Hematopoietic multipotent progenitor cell (in vitro differentiated cells): Measurements from ENCODE around the gene RAB1B. TPM values are rescaled to one million over a fixed set of nuclear protein-coding genes. Genes with fewer than 3 reads are reported as not detected.
"Not testable (repeated sequence)": the region's sequence is repeated elsewhere in the genome, so short reads cannot be mapped to it uniquely, and the experiment has no call there.

Experiments
- DNase-seq, 3 donors: peaks; one replicate each; pipeline ENCODE4 v3.0.0-alpha.2; 2011 to 2015; ENCODE audit warnings: low read depth in 2 of 3, low spot score in 2 of 3
- total RNA-seq: library from RNA; depleted of rRNA; stranded (reverse); fragments of >200 nt; gene quantifications from one replicate; pipeline ENCODE4 v1.2.3, GENCODE V29; 2012

RAB1B gene
- total RNA-seq, 1 donor = 103 TPM

DNA sequence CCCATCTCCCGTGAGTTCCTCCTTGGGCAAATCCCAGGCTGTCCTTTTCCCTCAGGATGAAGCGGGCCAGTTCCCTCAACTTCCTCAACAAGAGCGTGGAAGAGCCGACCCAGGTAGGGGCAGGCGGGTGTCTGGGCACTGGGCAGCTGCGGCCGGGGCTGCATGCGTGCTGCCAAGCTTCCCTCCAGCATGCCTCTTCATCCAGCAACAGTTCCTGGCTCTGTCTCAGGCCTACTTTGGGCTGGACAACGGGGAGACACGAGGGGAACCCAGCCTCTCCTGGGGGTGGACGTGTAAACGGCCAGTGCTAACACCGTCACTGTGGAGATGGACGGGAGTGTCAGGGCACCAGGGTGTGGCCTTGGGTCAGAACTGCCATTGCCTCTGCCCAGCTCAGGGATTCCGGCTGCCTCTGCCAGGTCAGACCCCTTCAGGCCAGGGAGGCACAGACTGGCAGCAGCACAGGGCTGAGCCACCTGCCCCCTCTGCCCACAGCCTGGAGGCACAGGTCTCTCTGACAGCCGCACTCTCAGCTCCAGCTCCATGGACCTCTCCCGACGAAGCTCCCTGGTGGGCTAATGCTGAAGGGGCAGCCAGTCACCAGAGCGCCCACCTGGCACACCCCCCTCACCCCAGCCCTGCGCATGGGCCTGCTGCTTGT, 1.9 kb upstream of the RAB1B start:
- DNase-seq = no peak

GRCh38 chr11:66267039-66267378, 1.4 kb upstream of the RAB1B start:
- no peak for DNase-seq

- DNase-seq = peak; percentile 75 to 92 (median 89)
These were observed 828 bp upstream of the RAB1B start for GRCh38 chr11:66267379-66268243.

- DNase-seq = peak in 1 of 3 donors; percentile 54
These were observed 790 bp downstream of the RAB1B start for GRCh38 chr11:66268952-66269905.

DNA sequence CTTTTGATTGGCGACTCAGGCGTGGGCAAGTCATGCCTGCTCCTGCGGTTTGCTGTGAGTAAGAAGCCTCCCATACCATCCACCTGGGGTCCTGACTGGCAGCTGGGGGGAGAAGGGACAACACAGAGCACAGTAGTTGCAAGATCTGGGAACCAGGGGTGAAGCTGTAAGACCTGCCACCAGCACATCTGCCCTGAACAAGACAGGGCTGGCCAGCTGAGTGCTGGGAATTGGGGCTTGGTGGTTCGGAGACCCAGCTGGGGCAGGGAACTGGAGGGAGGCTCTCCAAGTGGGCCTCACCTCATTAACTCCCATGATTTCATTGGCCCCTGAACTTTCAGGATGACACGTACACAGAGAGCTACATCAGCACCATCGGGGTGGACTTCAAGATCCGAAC, 3.4 kb downstream of the RAB1B start:
- no peak for DNase-seq

DNA sequence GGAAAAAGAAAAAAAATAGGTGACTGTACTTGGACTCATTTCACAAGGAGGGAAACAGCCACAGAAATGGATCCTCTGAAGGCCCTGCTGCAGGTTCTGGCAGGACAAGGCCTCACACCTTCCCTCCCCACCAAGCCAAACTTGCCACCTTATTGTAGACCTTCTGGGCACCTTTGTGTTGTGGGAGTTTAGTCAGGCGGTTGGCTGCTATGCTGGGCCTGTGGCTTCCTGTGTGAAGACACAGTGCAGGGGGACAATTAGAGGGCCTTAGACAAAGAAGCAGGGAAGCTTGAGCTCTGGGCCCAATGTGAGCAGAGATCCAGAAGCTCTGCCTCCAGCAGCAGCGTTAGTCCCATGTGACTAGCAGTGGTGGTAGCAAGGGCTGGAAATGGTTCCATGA, 4.2 kb downstream of the RAB1B start:
- no peak for DNase-seq

GRCh38 chr11:66274219-66274618, 5.8 kb downstream of the RAB1B start:
- no peak for DNase-seq

DNA sequence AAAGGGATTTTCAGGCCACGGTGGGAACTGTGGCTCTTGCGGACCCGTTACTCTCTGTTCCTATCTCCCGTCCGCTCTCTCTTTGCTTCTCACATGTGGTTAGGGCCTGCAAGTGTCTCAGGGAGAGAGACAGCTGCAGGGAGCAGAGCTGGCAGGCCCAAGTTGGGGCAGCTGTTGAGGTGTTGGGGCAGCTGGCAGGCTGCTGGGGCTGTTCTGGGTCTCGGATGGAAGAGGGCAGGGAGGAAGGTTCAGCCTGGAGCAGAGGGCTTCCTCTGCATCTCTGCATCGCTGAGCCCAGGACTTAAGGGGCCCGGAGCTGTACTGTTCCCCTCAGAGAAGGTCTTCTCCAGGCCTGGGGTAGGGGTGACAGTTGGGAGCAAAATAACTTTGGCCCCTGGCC, 7.0 kb downstream of the RAB1B start:
- DNase-seq = no peak

- DNase-seq = no peak
These were observed 7.7 kb downstream of the RAB1B start for GRCh38 chr11:66275984-66276612.

DNA sequence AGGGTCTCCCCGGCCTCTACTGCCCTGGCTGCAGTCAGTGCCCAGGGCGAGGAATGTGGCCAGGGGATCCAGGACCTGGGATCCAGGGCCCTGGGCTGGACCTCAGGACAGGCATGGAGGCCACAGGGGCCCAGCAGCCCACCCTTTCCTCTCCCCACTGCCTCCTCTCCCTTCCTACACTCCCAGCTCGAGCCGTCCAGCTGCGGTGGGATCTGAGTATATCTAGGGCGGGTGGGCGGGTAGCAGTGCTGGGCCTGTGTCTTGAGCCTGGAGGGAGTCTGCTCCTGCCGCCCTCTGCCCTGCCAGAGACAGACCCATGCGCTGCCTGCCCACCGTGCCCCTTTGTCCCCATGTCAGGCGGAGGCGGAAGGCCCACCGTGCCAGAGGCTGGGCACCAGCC, 8.2 kb downstream of the RAB1B start:
- DNase-seq = not testable (repeated sequence)

DNA sequence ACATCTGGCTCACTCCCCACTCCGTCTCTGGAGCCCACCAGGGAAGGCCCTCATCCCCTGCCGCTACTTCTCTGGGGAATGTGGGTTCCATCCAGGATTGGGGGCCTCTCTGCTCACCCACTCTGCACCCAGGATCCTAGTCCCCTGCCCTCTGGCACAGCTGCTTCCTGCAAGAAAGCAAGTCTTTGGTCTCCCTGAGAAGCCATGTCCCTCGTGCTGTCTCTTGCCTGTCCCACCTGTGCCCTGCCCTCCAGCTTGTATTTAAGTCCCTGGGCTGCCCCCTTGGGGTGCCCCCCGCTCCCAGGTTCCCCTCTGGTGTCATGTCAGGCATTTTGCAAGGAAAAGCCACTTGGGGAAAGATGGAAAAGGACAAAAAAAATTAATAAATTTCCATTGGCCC, 8.6 kb downstream of the RAB1B start:
- not testable (repeated sequence) for DNase-seq

DNA sequence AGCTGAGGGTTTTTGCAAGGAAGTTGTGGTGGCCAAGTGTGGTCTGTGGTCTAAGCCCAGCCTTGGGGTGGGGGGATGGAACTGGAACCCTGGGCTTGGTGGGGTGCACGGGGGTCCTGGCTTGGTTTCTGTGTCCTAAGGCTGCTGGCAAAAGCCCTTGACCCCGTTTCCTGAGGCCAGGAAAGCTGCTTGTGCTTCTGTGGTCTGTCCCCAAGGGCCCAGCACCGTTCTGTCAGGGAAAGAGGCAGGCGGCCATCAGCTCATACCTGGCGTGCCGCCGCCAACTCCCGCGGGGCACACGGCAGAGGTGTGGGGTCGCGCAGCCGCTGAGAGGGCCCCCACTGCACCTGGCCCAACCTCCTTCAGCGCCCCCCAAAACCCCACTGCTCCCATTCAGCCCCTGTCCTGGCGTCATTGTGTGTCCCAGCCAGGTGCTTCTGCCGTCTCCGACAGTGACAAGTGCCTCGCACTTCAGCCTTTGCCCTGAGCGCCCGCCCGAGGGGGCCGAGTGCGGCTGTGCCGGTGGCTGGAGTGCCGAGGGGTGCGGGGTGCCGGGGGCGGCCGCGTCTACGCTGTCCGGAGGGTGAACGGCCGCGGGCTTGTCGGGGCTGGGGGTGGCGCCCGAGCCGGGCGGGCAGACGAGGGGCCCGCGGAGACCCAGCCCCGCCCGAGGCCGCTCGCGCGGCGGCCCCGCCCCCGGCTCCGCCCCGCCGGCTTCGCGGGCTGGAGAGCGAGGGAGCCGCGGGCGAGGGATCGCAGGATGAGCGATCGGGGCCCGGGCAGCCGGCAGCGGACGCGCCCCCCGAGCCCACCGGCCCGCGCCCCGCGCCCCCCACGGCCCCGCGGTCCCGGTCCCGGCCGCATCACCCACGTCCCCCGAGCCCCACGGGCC, 9.3 kb downstream of the RAB1B start, which contains the start of gene CNIH2:
CNIH2 (plus strand) TSS at position 705 of the 892 bp plus-strand sequence. CDS start 282 bp downstream, outside the sequence.
- peak in 1 of 3 donors; percentile 47 for DNase-seq

DNA sequence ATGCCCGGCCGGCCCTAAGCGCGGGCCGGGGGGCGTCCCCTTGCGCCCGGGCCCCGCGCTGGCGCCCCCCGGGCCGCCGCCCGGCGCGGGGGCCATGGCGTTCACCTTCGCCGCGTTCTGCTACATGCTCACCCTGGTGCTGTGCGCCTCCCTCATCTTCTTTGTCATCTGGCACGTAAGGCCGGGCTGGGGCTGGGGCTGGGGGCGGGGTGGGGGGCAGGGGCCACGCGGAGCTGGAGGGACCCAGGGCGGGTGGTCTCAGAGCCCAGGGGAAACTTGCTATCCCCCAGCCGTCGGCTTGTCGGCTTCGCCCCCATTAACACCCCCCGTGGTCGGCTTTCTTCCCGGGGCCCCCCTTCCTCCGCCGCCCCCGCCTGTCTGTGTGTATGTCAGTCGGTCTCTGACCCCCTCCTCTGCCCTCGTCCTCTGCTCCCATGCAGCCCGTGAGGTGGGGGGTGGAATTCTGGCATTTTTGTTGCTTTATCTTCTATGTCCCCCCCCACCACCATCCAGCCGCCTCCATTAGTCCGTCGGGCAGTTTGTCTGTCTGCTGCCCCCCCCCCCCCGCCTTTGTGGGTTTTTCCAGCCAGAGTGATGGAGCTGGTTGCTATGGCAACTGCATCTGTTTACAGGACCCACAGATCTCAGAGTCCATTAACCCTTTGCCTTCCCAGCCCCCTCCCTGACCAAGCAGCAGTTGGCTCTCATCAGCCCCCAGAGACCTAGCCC, 10.1 kb downstream of the RAB1B start:
- DNase-seq = no peak

GRCh38 chr11:66279092-66279734, 10.8 kb downstream of the RAB1B start:
- DNase-seq = no peak

GRCh38 chr11:66280428-66280827, 12.0 kb downstream of the RAB1B start:
- DNase-seq = no peak

GRCh38 chr11:66281001-66281400, 12.6 kb downstream of the RAB1B start:
- no peak for DNase-seq

- DNase-seq = no peak
These were observed 13.5 kb downstream of the RAB1B start for GRCh38 chr11:66281776-66282467.
